Measurements from ENCODE around the gene POU3F1.

POU3F1 gene

GRCh38 chr1:38026592-38027200, 19.9 kb downstream of the POU3F1 start:
- DNase-seq, result peak; percentile 16 to 37

- DNase-seq, result no peak
Observed at GRCh38 chr1:38025664-38026063, 20.9 kb downstream of the POU3F1 start.

- DNase-seq, result no peak
Observed at GRCh38 chr1:38025233-38025632, 21.4 kb downstream of the POU3F1 start.

GRCh38 chr1:38022810-38023209, 23.8 kb downstream of the POU3F1 start:
- DNase-seq, result no peak

- DNase-seq, result no peak
Observed at GRCh38 chr1:38021969-38022368, 24.6 kb downstream of the POU3F1 start.

GRCh38 chr1:38020396-38020795, 26.2 kb downstream of the POU3F1 start:
- DNase-seq, result no peak

- DNase-seq, result peak; percentile 63 to 75
Observed at GRCh38 chr1:38018864-38019343, 27.7 kb downstream of the POU3F1 start.

GRCh38 chr1:38015978-38016725, 30.4 kb downstream of the POU3F1 start:
- DNase-seq, result no peak

GRCh38 chr1:38014724-38015424, 31.7 kb downstream of the POU3F1 start:
- no peak for DNase-seq

GRCh38 chr1:38014171-38014570, 32.4 kb downstream of the POU3F1 start:
- peak; percentile 24 to 51 for DNase-seq

GRCh38 chr1:38013227-38013622, 33.4 kb downstream of the POU3F1 start:
- DNase-seq, result no peak

- peak; percentile 98 to 99 for DNase-seq
Observed at GRCh38 chr1:38012363-38013226, 34.0 kb downstream of the POU3F1 start, which contains the start of gene UTP11. Gene UTP11, plus strand, starts transcription at chr1:38012734. Its CDS starts 69 bp downstream, at chr1:38012803.

- DNase-seq, result no peak
Observed at GRCh38 chr1:38009841-38010180, 36.8 kb downstream of the POU3F1 start.

- DNase-seq, result peak; percentile 86 to 89
Observed at GRCh38 chr1:38009088-38009840, 37.3 kb downstream of the POU3F1 start.

GRCh38 chr1:38006008-38006828, 40.4 kb downstream of the POU3F1 start:
- DNase-seq, result no peak

GRCh38 chr1:38005195-38006007, 41.2 kb downstream of the POU3F1 start, which contains the start of gene FHL3:
Gene FHL3, minus strand, starts transcription at chr1:38005514. Its CDS starts 6,102 bp downstream, at chr1:37999412.
- peak in 1 of 2 experiments; percentile 10 for DNase-seq

GRCh38 chr1:38004284-38005108, 42.1 kb downstream of the POU3F1 start:
- DNase-seq, result no peak

GRCh38 chr1:38003261-38004250, 43.0 kb downstream of the POU3F1 start:
- DNase-seq, result peak; percentile 33 to 49

Measured in AML-193 (cell line).